ENCODE data around the gene LRRC17. TPM values are rescaled to one million over a fixed set of nuclear protein-coding genes. Genes with fewer than 3 reads are reported as not detected.
"Not testable (repeated sequence)": the region's sequence is repeated elsewhere in the genome, so short reads cannot be mapped to it uniquely, and the experiment has no call there.

The LRRC17 gene
- total RNA-seq, 1 donor from 2014 or later, result 0.20 TPM

- DNase-seq (ENCODE audit: low read depth in 2 of 2), result peak in 1 of 2 donors; percentile 73
These were observed 15.6 kb upstream of the LRRC17 start for GRCh38 chr7:102897211-102897631.

- no peak for DNase-seq (ENCODE audit: low read depth in 2 of 2)
These were observed 14.8 kb upstream of the LRRC17 start for GRCh38 chr7:102897856-102898531.

- DNase-seq (ENCODE audit: low read depth in 2 of 2), result no peak
These were observed 14.3 kb upstream of the LRRC17 start for GRCh38 chr7:102898532-102898859.

- not testable (repeated sequence) for DNase-seq (ENCODE audit: low read depth in 2 of 2)
These were observed 10.7 kb upstream of the LRRC17 start for GRCh38 chr7:102902052-102902451.

GRCh38 chr7:102903576-102903975, 9.2 kb upstream of the LRRC17 start:
- not testable (repeated sequence) for DNase-seq (ENCODE audit: low read depth in 2 of 2)

GRCh38 chr7:102908676-102909075, 4.1 kb upstream of the LRRC17 start:
- DNase-seq (ENCODE audit: low read depth in 2 of 2), result no peak

GRCh38 chr7:102913826-102914225, 1.0 kb downstream of the LRRC17 start:
- DNase-seq (ENCODE audit: low read depth in 2 of 2), result no peak

- DNase-seq (ENCODE audit: low read depth in 2 of 2), result no peak
These were observed 1.8 kb downstream of the LRRC17 start for GRCh38 chr7:102914585-102914984.

- DNase-seq (ENCODE audit: low read depth in 2 of 2), result peak in 1 of 2 donors; percentile 60
These were observed 3.6 kb downstream of the LRRC17 start for GRCh38 chr7:102916426-102916825.

GRCh38 chr7:102916881-102917280, 4.1 kb downstream of the LRRC17 start:
- no peak for DNase-seq (ENCODE audit: low read depth in 2 of 2)

GRCh38 chr7:102917436-102918353, 4.9 kb downstream of the LRRC17 start:
- DNase-seq (ENCODE audit: low read depth in 2 of 2), result no peak

GRCh38 chr7:102918845-102919244, 6.0 kb downstream of the LRRC17 start:
- no peak for DNase-seq (ENCODE audit: low read depth in 2 of 2)

GRCh38 chr7:102925976-102926782, 13.4 kb downstream of the LRRC17 start:
- DNase-seq (ENCODE audit: low read depth in 2 of 2), result peak in 1 of 2 donors; percentile 1

- DNase-seq (ENCODE audit: low read depth in 2 of 2), result no peak
These were observed 14.0 kb downstream of the LRRC17 start for GRCh38 chr7:102926783-102927140.

GRCh38 chr7:102927312-102927933, 14.6 kb downstream of the LRRC17 start:
- DNase-seq (ENCODE audit: low read depth in 2 of 2), result no peak

- DNase-seq (ENCODE audit: low read depth in 2 of 2), result no peak
These were observed 19.0 kb downstream of the LRRC17 start for GRCh38 chr7:102931757-102932156.

- DNase-seq (ENCODE audit: low read depth in 2 of 2), result no peak
These were observed 21.0 kb downstream of the LRRC17 start for GRCh38 chr7:102933763-102934162.

- DNase-seq (ENCODE audit: low read depth in 2 of 2), result no peak
These were observed 21.4 kb downstream of the LRRC17 start for GRCh38 chr7:102934239-102934638.

- DNase-seq (ENCODE audit: low read depth in 2 of 2), result no peak
These were observed 21.9 kb downstream of the LRRC17 start for GRCh38 chr7:102934701-102935100.

GRCh38 chr7:102935450-102936115, 22.8 kb downstream of the LRRC17 start:
- no peak for DNase-seq (ENCODE audit: low read depth in 2 of 2)

GRCh38 chr7:102938679-102939078, 25.9 kb downstream of the LRRC17 start:
- peak; percentile 29 to 40 for DNase-seq (ENCODE audit: low read depth in 2 of 2)
